NCI-H2029 (cell line): Measurements from ENCODE around the gene SUMO2.
"Not testable (repeated sequence)": the region's sequence is repeated elsewhere in the genome, so short reads cannot be mapped to it uniquely, and the experiment has no call there.

Source experiments
- DNase-seq: peaks from one replicate; lab custom pipeline; 2025; lab: John Stamatoyannopoulos, UW

SUMO2 gene

GRCh38 chr17:75182569-75183436 is at the start of gene SUMO2:
TSS of gene SUMO2 (minus strand) at chr17:75182959. CDS start at chr17:75182834, 125 bp downstream.
- DNase-seq, result peak; percentile 84

DNA sequence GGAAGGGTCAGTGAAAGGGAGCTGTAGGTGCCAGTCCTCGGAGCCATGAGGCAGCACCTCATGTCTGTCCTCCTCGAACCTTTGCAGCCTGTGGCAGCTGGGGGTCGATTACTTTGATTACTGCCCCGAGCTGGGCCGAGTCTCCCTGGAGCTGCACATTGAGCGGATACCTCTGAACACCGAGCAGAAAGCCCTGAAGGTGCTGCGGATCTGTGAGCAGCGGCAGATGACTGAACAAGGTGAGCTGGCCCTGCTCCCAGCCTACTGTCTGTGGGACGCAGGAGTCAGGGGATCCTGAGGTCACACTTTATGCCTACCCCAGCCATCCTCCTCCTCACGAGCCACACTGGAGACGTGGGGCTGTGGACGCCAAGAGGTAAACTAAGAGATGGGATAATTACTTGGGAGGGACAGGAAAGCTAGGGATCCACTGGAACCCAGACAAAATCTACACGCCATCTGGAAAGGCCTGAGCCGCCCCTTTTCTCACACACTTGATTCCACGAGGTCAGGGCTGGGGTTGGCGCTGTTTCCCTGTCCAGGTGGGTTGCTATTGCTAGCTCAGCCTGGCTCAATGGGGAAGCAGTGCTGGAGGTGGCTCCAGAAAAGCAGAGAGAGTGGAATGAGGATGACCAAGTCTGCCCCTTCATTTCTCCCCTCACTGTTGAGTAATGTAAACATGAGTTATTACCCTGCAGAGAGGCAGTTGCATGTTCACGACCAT is 49.1 kb upstream of the SUMO2 start:
- no peak for DNase-seq

DNA sequence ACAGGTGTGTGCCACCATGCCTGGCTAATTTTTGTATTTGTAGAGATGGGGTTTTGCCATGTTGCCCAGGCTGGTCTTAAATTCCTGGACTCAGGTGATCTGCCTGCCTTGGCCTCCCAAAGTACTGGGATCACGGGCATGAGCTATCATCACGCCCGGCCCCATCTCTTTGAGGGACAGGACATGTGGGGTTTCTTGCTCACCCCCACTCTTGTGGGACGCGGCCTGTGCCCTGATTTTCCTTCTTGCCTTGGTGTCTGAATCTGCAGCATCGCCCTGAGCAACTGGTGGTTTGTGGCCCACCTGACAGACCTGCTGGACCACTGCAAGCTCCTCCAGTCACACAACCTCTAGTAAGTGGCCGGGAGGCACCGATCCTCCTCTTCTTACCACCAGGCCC is 48.3 kb upstream of the SUMO2 start:
- DNase-seq, result no peak

DNA sequence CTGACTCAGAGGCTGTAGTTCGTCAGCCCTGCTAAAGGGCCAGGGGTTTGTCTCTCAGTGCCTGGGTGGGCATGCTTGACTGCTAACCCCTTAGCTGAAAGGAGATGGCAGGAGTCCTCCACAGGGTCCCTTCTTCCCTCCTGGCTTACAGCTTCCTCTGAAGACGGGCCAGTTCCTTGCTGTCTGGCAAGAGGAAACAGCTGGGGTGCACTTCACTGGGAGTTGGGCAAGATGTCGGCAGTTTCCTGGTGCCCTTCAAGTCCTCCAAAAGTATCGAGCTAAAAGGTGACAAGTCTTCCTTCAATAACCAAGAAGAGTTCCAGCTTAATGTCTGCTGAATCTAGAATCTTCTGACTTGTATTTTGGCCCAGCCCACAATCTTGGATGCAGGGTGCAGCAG is 46.1 kb upstream of the SUMO2 start:
- DNase-seq, result no peak

GRCh38 chr17:75228305-75228704 is 45.5 kb upstream of the SUMO2 start:
- DNase-seq, result no peak

- DNase-seq, result no peak
These were observed 45.0 kb upstream of the SUMO2 start for GRCh38 chr17:75227729-75228128.

DNA sequence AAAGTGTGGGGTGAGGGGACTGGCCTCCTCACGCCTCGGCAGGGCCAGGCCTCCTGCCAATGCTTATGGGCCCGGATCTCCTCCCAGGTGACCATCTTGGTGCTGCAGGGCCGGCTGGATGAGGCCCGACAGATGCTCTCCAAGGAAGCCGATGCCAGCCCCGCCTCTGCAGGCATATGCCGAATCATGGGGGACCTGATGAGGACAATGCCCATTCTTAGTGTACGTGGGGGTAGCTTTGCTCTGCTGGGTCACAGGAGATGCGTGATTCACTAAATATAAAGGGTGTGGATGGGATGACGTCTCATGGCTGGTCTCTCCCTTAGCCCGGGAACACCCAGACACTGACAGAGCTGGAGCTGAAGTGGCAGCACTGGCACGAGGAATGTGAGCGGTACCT is 42.3 kb upstream of the SUMO2 start:
- DNase-seq, result no peak

DNA sequence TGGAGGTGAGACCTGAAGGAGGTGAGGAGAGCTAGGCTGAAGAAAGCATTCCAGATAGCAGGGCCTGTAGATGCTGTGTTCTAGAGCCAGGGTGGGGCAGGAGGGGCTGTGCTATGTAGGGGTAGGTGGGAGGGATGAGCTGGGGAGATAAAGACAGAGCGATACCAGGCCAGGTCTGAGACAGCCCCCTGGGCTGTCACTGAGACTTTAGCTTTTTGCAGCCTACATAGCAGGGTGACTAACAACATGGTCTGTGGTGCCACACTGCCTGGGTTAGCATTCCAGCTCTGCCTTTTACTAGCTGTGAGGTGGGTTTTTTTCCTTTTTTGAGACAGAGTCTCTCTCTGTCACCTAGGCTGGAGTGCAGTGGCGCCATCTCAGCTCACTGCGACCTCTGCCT is 37.1 kb upstream of the SUMO2 start:
- no peak for DNase-seq

DNA sequence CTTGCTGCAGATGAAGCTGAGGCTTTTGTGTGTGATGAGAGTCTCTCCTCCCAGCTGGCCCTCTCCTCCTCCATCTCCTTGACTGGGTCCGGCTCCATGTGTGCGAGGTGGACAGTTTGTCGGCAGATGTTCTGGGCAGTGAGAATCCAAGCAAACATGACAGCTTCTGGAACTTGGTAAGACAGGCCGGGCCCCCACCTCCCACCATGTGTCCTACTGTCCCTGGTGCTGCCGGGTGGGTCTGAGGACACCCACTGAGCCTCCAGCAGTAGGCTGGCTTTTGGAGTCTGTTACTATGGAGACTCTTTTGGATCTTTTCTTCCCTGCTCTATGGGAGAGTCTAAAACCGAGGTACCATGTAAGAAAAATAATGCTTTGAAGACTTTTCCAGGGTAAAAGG is 35.4 kb upstream of the SUMO2 start:
- DNase-seq, result no peak

DNA sequence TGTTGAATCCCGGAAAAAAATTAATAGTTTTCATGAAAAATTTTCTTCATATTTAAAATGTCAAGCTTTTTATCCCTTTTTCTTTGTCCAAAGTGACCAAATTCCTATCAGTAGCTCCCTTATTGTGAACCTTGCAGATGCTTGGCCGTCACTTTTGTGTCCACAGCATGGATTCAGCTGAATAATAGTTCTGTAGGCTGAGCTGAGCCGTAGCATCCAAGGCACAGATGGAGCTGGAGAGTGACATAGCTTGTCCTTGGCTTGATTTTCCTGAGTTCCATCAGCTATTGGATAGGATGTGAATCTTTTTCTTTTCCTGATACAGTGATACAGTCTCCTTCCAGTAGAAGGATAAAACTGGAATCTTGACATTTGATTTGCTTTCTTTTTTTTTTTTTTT is 26.3 kb upstream of the SUMO2 start:
- DNase-seq, result no peak

- DNase-seq, result no peak
These were observed 25.4 kb upstream of the SUMO2 start for GRCh38 chr17:75208161-75208560.

DNA sequence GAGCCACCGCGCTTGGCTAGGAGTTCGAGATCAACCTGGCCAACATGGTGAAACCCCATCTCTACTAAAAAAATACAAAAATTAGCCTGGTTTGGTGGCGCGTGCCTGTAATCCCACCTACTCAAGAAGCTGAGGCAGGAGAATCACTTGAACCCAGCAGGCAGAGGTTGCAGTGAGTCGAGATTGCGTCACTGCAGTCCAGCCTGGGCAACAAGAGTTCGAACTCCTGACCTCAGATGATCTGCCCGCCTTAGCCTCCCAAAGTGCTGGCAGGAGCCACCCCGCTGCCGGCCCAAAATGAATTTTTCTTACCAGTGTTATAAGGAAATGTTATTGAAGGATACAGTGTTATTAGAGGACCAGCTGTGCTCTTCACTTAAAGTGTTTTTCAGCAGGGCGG is 25.0 kb upstream of the SUMO2 start:
- DNase-seq, result no peak

- DNase-seq, result not testable (repeated sequence)
These were observed 24.3 kb upstream of the SUMO2 start for GRCh38 chr17:75207050-75207407.

GRCh38 chr17:75205793-75206163 is 23.0 kb upstream of the SUMO2 start:
- DNase-seq, result no peak

DNA sequence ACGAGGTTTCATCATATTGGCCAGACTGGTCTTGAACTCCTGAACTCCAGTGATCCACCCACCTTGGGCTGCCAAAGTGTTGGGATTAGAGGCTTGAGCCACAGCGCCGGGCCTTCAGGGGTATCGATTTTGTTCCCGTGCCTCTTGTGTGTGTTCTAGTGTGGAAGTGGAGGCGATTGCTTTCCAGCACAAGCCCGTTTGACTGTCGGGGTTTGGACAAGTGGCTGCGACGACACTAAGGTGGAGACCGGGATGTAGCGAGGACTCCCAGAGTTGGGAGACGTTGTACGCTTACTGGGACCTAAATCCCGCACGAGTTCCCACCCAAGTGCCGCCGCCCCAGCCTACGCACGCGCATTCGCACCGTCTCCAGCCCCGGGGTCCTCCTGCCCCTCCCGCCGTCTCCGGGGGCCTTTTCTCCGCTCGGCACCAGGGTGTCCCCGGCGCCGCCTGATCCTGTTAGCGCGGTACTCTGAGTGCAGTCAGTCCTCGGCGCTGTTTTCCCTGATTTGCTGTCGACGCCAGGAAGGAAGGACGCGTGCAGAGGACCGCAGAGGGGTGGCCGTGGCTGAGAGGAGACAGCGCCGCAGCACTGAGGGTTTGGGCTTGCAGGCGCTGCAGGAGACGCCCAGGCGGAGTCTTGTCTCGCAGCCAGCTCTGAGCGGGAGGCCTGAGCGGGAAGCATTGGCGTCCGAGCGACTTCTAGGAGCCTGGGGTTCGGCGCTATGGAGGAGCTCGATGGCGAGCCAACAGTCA is 22.5 kb upstream of the SUMO2 start, which contains the start of gene NUP85:
TSS of gene NUP85 (plus strand) at position 643 of the 756 bp plus-strand sequence. CDS start at position 726, 83 bp downstream.
- peak; percentile 91 for DNase-seq

DNA sequence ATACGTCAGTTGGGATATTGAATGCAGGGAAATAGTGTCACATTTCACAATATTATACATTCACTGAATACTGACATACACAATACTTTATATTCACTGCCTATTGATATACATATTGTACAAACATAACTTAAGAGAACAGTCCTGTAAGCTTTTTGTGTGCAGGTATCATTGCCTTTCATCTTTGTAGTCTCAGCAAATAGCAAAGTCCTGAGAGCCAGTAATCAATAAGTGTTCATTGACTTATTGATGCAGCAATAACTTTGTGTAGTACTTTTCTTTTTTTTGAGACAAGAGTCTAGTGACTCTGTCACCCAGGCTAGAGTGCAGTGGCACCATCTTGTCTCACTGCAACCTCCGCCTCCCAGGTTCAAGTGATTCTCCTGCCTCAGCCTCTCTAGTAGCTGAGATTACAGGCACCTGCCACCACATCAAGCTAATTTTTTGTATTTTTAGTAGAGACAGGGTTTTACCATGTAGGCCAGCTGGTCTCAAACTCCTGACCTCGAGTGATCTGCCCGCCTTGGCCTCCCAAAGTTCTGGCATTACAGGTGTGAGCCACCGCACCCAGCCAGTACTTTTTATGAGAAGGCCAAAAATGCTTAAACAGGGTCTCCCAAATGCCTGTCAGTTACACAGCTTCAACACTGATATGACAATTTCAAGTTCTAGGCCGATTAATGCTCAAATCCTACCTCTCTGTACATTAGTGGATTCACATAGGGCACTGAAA is 17.3 kb upstream of the SUMO2 start:
- DNase-seq, result no peak

GRCh38 chr17:75194879-75195278 is 12.1 kb upstream of the SUMO2 start:
- no peak for DNase-seq

DNA sequence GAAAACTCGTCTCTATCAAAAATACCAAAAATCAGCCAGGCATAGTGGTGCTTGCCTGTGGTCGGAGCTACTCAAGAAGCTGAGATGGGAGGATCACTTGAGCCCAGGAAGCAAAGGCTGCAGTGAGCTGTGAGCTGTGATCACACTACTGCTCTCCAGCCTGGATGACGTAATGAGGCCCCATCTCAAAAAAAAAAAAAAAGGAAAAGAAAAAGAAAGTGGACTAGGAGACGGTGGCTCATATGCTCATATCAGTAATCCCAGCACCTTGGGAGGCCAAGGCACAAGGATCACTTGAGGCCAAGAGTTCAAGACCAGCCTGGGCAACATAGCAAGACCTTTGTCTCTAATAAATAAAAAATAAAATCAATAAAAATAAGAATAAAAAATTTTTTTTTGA is 8.8 kb upstream of the SUMO2 start:
- DNase-seq, result no peak

DNA sequence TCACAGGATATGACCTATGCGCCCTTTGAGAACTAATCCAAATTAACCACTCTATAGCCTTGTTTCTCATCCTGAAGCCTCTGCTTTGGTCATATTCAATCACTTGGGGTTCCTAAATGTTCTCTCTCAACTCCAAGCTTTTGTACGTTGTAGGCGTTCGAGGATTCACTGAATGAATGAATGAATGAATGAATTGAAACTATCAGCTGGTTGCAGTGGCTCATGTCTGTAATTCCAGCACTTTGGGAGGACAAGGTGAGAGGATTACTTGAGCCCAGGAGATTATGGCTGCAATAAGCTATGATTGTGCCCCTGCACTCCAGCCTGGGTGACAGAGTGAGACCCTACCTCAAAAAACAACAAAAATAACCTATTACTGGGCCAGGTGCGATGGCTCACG is 5.9 kb upstream of the SUMO2 start:
- no peak for DNase-seq

DNA sequence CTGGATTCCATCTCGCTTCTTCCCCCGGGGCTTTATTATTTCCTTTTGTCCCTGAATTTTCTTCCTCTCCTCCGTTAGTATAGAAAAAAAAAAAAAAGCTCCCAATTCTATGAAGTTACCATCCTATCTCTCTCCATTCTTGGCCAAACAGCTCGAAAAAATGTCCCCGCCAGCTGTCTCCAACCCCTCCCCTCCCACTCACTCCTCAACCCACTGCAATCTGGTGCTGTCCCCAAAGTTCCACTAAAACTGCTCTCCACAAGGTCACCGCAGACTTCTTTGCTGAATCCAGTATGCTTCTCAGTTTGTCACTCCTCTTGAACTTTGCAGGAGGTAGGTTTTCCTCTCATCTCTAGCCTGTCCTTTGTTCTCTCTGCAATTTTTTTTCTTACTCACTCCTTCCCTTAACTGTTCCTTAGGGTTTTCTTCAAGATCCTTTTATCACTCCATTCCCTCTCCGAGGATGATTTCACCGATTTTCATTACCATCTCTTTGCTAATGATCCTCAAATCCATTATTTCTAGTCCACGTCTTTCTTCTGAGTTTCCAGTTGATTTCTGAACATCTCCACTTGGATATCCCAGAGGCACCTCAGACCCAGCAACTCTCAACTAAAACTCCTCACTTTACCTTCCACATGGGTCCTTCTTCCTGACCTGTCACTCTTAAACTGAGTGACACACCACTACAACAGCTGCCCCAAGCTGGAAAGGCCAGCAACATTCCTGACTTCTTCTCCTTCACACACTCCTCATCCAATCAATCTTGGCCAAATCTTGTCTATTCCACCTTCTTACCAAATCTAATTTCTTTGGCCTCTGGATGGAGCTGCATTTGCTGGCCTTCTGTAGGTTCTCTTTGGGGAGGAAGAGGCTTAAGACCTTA is 1.5 kb upstream of the SUMO2 start:
- no peak for DNase-seq

GRCh38 chr17:75182319-75182568 is 515 bp downstream of the SUMO2 start:
- DNase-seq, result no peak
